K562 (cell line): Measurements from ENCODE around the gene CAPN12. TPM values are rescaled to one million over a fixed set of nuclear protein-coding genes. Genes with fewer than 3 reads are reported as not detected.

ENCODE experiments used
- ASH1L ChIP-seq: fragments of 450-650 bp; IDR thresholded peaks from 2 replicates; pipeline ENCODE4 v1.6.1; 2018; ENCODE audit warnings: borderline replicate concordance, mild to moderate bottlenecking, low read depth; ENCODE audit not compliant: partially characterized antibody
- BRCA1 ChIP-seq, 2 experiments: fragments of 450-650 bp in 1 of 2; sonication (generic) in 1 of 2; formaldehyde crosslinking in 1 of 2; IDR thresholded peaks; 2 replicates each; pipeline versions ENCODE4 v1.5.0 to v1.6.1; 2017 to 2020; ENCODE audit warnings: mild to moderate bottlenecking in 1 of 2, missing genetic modification reagents in 1 of 2
- DNMT1 ChIP-seq: fragments of 450-650 bp; IDR thresholded peaks from 2 replicates; pipeline ENCODE4 v1.6.1; 2016; ENCODE audit warnings: antibody characterized with exemption, mild to moderate bottlenecking
- ZNF436 ChIP-seq: fragments of 250-450, 450-650 bp; sonication (Bioruptor Pico); formaldehyde crosslinking; IDR thresholded peaks from 2 replicates; pipeline ENCODE4 v1.7.0; 2020; ENCODE audit warnings: mild to moderate bottlenecking
- polyA plus RNA-seq, 8 experiments: library from polyadenylated mRNA; depleted of rRNA in 4 of 8; stranded (reverse) in 5 of 8; unstranded in 3 of 8; fragments of >200 nt; fragmentation: Nextera tagmentation in 2 of 8; fragmentation: Illumina TruSeq in 1 of 8; extraction: Ambion mirVana in 2 of 8; extraction: Trizol in 1 of 8; gene quantifications; 2 replicates each; pipeline versions ENCODE4 v1.2.1 to v1.2.3, GENCODE V29; 2011 to 2014; ENCODE audit warnings: inconsistent platforms in 1 of 8, missing spikeins in 1 of 8
- total RNA-seq, 7 experiments: library from RNA; depleted of rRNA in 6 of 7; stranded (reverse); fragments of >200 nt in 6 of 7; fragmentation: Illumina TruSeq in 2 of 7; extraction: Trizol in 2 of 7; gene quantifications; 2 replicates each; pipeline versions ENCODE4 v1.2.1 to v1.2.3, GENCODE V29; 2011 to 2021; ENCODE audit warnings: low replicate concordance in 1 of 7
- TF ChIP-seq, protein P1 (sequence below), 3 experiments: fragments of 200-800 bp in 1 of 3; sonication (Bioruptor generic) in 1 of 3; sonication (generic) in 1 of 3; formaldehyde crosslinking in 1 of 3; IDR thresholded peaks; 2 replicates each; pipeline versions ENCODE4 v1.6.1 to v1.8.0; 2016 to 2022; ENCODE audit warnings: mild to moderate bottlenecking in 2 of 3, missing compliant biosample characterization in 2 of 3, missing genetic modification characterization in 2 of 3, missing genetic modification reagents in 1 of 3
- TF ChIP-seq, protein P2 (sequence below): sonication (generic); formaldehyde crosslinking; IDR thresholded peaks from 2 replicates; pipeline ENCODE4 v1.8.0; 2023; ENCODE audit warnings: missing genetic modification reagents, mild to moderate bottlenecking, borderline replicate concordance
- TF ChIP-seq, protein P3 (sequence below): fragments of 200-800 bp; sonication (Bioruptor generic); IDR thresholded peaks from 2 replicates; pipeline ENCODE4 v1.6.1; 2017; ENCODE audit warnings: missing genetic modification characterization, missing compliant biosample characterization
- TF ChIP-seq, protein P4 (sequence below): fragments of 450-650 bp; IDR thresholded peaks from 2 replicates; pipeline ENCODE4 v1.6.1; 2016; ENCODE audit warnings: borderline replicate concordance
- TF ChIP-seq, protein P5 (sequence below): fragments of 450-650 bp; formaldehyde crosslinking; IDR thresholded peaks from 2 replicates; pipeline ENCODE4 v1.4.0; 2020; ENCODE audit warnings: mild to moderate bottlenecking, moderate library complexity
- TF ChIP-seq, protein P6 (sequence below), 3 experiments: IDR thresholded peaks in 2 of 3; conservative IDR thresholded peaks in 1 of 3; 2 replicates each; pipeline ENCODE4 v1.5.1; 2011 to 2012; ENCODE audit warnings: low read length in 3 of 3, mild to moderate bottlenecking in 3 of 3, control low read depth in 2 of 3, improper control_type of control experiment in 1 of 3, inconsistent platforms in 1 of 3, low read depth in 1 of 3, mixed read lengths in 1 of 3, moderate library complexity in 1 of 3; ENCODE audit not compliant: insufficient read depth in 2 of 3

Gene CAPN12
- total and polyA plus RNA-seq, 9 of the 15 experiments (the other 6 are each of a cell fraction or from before 2014, with no cell fraction given), result 0.83 to 7.0 (median 1.6) TPM

DNA sequence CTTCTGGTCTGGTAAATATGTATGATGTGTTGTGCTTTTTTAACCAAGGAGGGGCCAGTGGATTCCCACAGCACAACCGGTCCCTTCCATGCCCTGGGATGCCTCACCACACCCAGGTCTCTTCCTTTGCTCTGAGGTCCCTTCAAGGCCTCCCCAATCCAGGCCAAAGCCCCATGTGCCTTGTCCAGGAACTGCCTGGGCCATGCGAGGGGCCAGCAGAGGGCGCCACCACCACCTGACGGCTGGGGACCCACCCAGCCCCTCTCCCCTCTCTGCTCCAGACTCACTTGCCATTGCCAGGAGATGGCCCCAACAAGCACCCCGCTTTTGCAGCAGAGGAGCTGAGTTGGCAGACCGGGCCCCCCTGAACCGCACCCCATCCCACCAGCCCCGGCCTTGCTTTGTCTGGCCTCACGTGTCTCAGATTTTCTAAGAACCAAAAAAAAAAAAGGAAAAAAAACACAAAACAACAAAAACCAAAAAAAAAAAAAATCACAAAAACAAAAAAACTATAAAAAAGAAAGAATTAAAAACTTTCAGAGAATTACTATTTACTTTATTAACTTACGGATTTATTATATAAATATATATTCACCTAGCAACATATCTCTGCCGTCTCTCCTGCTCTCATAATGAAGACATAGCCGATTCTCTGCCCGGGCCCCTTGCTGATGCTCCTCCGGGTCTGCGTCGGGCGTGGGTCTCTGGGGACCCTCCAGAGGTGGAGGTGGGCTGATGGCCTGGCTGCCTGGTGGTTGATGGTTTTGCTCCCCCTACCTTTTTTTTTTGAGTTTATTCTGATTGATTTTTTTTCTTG, 14.4 kb downstream of the CAPN12 start (continued):
- TF ChIP-seq, protein P1, sequence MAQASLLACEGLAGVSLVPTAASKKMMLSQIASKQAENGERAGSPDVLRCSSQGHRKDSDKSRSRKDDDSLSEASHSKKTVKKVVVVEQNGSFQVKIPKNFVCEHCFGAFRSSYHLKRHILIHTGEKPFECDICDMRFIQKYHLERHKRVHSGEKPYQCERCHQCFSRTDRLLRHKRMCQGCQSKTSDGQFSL (CRISPR knock-in tag; IDR thresholded peaks at IDR 0.05), result no peak
- TF ChIP-seq, protein P1 (tag; IDR thresholded peaks at IDR 0.05), result no peak
- TF ChIP-seq, protein P2, sequence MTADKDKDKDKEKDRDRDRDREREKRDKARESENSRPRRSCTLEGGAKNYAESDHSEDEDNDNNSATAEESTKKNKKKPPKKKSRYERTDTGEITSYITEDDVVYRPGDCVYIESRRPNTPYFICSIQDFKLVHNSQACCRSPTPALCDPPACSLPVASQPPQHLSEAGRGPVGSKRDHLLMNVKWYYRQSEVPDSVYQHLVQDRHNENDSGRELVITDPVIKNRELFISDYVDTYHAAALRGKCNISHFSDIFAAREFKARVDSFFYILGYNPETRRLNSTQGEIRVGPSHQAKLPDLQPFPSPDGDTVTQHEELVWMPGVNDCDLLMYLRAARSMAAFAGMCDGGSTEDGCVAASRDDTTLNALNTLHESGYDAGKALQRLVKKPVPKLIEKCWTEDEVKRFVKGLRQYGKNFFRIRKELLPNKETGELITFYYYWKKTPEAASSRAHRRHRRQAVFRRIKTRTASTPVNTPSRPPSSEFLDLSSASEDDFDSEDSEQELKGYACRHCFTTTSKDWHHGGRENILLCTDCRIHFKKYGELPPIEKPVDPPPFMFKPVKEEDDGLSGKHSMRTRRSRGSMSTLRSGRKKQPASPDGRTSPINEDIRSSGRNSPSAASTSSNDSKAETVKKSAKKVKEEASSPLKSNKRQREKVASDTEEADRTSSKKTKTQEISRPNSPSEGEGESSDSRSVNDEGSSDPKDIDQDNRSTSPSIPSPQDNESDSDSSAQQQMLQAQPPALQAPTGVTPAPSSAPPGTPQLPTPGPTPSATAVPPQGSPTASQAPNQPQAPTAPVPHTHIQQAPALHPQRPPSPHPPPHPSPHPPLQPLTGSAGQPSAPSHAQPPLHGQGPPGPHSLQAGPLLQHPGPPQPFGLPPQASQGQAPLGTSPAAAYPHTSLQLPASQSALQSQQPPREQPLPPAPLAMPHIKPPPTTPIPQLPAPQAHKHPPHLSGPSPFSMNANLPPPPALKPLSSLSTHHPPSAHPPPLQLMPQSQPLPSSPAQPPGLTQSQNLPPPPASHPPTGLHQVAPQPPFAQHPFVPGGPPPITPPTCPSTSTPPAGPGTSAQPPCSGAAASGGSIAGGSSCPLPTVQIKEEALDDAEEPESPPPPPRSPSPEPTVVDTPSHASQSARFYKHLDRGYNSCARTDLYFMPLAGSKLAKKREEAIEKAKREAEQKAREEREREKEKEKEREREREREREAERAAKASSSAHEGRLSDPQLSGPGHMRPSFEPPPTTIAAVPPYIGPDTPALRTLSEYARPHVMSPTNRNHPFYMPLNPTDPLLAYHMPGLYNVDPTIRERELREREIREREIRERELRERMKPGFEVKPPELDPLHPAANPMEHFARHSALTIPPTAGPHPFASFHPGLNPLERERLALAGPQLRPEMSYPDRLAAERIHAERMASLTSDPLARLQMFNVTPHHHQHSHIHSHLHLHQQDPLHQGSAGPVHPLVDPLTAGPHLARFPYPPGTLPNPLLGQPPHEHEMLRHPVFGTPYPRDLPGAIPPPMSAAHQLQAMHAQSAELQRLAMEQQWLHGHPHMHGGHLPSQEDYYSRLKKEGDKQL, result no peak
- TF ChIP-seq BRCA1 (IDR thresholded peaks at IDR 0.05) (no peak), BRCA1 (CRISPR knock-in tag; IDR thresholded peaks at IDR 0.05) (no peak), ZNF436 (CRISPR knock-in tag) (no peak), DNMT1 (no peak), ASH1L (peak; percentile 24)
- TF ChIP-seq, protein P3, sequence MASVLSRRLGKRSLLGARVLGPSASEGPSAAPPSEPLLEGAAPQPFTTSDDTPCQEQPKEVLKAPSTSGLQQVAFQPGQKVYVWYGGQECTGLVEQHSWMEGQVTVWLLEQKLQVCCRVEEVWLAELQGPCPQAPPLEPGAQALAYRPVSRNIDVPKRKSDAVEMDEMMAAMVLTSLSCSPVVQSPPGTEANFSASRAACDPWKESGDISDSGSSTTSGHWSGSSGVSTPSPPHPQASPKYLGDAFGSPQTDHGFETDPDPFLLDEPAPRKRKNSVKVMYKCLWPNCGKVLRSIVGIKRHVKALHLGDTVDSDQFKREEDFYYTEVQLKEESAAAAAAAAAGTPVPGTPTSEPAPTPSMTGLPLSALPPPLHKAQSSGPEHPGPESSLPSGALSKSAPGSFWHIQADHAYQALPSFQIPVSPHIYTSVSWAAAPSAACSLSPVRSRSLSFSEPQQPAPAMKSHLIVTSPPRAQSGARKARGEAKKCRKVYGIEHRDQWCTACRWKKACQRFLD (CRISPR knock-in tag), result no peak
- TF ChIP-seq, protein P4, sequence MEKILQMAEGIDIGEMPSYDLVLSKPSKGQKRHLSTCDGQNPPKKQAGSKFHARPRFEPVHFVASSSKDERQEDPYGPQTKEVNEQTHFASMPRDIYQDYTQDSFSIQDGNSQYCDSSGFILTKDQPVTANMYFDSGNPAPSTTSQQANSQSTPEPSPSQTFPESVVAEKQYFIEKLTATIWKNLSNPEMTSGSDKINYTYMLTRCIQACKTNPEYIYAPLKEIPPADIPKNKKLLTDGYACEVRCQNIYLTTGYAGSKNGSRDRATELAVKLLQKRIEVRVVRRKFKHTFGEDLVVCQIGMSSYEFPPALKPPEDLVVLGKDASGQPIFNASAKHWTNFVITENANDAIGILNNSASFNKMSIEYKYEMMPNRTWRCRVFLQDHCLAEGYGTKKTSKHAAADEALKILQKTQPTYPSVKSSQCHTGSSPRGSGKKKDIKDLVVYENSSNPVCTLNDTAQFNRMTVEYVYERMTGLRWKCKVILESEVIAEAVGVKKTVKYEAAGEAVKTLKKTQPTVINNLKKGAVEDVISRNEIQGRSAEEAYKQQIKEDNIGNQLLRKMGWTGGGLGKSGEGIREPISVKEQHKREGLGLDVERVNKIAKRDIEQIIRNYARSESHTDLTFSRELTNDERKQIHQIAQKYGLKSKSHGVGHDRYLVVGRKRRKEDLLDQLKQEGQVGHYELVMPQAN, result peak; percentile 18; the same call in 1 of the 2 replicates
- TF ChIP-seq, protein P5, sequence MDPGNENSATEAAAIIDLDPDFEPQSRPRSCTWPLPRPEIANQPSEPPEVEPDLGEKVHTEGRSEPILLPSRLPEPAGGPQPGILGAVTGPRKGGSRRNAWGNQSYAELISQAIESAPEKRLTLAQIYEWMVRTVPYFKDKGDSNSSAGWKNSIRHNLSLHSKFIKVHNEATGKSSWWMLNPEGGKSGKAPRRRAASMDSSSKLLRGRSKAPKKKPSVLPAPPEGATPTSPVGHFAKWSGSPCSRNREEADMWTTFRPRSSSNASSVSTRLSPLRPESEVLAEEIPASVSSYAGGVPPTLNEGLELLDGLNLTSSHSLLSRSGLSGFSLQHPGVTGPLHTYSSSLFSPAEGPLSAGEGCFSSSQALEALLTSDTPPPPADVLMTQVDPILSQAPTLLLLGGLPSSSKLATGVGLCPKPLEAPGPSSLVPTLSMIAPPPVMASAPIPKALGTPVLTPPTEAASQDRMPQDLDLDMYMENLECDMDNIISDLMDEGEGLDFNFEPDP (CRISPR knock-in tag), result no peak
- TF ChIP-seq, protein P6, sequence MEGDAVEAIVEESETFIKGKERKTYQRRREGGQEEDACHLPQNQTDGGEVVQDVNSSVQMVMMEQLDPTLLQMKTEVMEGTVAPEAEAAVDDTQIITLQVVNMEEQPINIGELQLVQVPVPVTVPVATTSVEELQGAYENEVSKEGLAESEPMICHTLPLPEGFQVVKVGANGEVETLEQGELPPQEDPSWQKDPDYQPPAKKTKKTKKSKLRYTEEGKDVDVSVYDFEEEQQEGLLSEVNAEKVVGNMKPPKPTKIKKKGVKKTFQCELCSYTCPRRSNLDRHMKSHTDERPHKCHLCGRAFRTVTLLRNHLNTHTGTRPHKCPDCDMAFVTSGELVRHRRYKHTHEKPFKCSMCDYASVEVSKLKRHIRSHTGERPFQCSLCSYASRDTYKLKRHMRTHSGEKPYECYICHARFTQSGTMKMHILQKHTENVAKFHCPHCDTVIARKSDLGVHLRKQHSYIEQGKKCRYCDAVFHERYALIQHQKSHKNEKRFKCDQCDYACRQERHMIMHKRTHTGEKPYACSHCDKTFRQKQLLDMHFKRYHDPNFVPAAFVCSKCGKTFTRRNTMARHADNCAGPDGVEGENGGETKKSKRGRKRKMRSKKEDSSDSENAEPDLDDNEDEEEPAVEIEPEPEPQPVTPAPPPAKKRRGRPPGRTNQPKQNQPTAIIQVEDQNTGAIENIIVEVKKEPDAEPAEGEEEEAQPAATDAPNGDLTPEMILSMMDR (IDR thresholded peaks at IDR 0.05 in 2 of 3, conservative IDR thresholded peaks at IDR 0.05 in 1 of 3; ENCODE audit: insufficient read depth in 2 of 3, low read depth in 1 of 3, low read length in 3 of 3), result peak; percentile 84 to 96 (median 88)
